Ascending aorta (tissue), 2 donors: Measurements from ENCODE around the gene FARP1. TPM values are rescaled to one million over a fixed set of nuclear protein-coding genes. Genes with fewer than 3 reads are reported as not detected.

Experiments used
- DNase-seq, 2 donors: peaks; one replicate each; pipeline ENCODE4 v3.0.0-alpha.2; 2019; ENCODE audit warnings: low spot score in 2 of 2
- H3K27ac ChIP-seq, 2 donors: fragments of 200-600 bp; sonication (generic); one replicate each; pipeline ENCODE4 v1.5.1; 2016 to 2017; ENCODE audit warnings: mild to moderate bottlenecking in 1 of 2
- H3K27me3 ChIP-seq: fragments of 200-600 bp; sonication (generic); one replicate; pipeline ENCODE4 v1.5.1; 2017
- H3K36me3 ChIP-seq, 2 donors: fragments of 200-600 bp; sonication (generic); one replicate each; pipeline ENCODE4 v1.5.1; 2016
- H3K4me1 ChIP-seq, 2 donors: fragments of 200-600 bp; sonication (generic); one replicate each; pipeline ENCODE4 v1.5.1; 2016 to 2017; ENCODE audit warnings: mild to moderate bottlenecking in 1 of 2
- H3K4me3 ChIP-seq, 2 donors: fragments of 200-600 bp; sonication (generic); one replicate each; pipeline ENCODE4 v1.5.1; 2016 to 2017; ENCODE audit warnings: mild to moderate bottlenecking in 1 of 2
- H3K9me3 ChIP-seq, 2 donors: fragments of 200-600 bp; sonication (generic); one replicate each; pipeline ENCODE4 v1.5.1; 2016
- CTCF ChIP-seq, 3 experiments: fragments of 200-600 bp in 2 of 3; fragments of 450-650 bp in 1 of 3; sonication (generic) in 2 of 3; IDR thresholded peaks; one replicate each; pipeline ENCODE4 v1.5.1; 2016 to 2019; ENCODE audit warnings: antibody characterized with exemption in 3 of 3, mild to moderate bottlenecking in 1 of 3, moderate library complexity in 1 of 3
- intact Hi-C: fragments of 100-400 bp; cut with DNase I; formaldehyde crosslinking; loops from one replicate; pipeline ENCODE4 v1.15.1; 2023
- total RNA-seq: library from RNA; depleted of rRNA; stranded (reverse); fragments of >200 nt; gene quantifications from one replicate; pipeline ENCODE4 v1.1.0, GENCODE V29; 2016

Gene FARP1
- total RNA-seq, 1 donor from 2014 or later: 80.8 TPM

- no peak overlapping the region for H3K4me3 ChIP-seq
- no peaks in the 10 kb centered on the region for H3K27me3 ChIP-seq
- no peaks in the 10 kb centered on the region for H3K9me3 ChIP-seq
- H3K27ac ChIP-seq: no peak overlapping the region
- H3K36me3 ChIP-seq: peaks cover 0 to 5% of the 10 kb centered on the region in 2 donors
- DNase-seq: no peak
- H3K4me1 ChIP-seq: no peaks in the 10 kb centered on the region
- TF ChIP-seq CTCF (IDR thresholded peaks at IDR 0.05): no peak
- intact Hi-C loops: no loop called here
These were observed 293.5 kb downstream of the FARP1 start for GRCh38 chr13:98436233-98436910.

DNA sequence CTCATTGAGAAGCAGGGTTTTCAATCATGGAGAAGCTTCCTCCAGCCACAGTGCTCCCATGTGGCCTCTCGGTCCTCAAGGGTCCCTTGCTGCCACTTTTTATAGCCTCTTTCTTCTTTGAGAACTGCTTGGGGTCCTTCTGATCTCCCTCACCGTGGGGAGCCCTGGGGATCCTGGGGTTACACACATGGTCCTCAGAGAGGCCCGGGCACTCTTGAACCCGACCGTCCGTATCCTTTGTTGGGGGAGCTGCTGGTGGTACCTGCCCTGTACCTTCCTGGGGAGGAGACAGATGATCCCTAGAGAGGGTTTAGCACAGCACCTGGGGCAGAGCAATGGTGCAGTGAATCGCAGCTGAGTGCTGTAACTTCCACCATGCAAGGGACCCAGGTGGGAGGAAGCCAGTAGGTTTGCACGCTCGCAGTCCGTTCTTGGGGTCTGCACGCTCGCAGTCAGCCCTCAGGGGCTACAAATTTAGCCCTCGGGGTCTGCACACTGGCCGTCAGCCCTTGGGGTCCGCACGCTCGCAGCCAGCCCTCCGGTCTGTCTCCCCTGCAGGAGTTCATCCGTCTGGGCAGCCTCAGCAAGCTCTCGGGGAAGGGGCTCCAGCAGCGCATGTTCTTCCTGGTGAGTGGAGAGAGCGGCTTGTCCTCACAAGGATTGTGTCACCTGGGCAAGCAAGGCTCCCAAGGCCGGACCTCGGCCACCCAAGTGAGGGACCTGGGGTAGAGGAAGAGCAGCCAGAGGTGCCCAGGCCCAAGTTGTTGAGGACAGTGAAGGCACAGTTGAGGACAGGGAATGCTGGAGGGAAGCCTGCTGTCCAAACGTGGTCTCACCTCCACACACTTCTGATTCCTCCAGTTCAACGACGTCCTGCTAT, 295.6 kb downstream of the FARP1 start:
- H3K36me3 ChIP-seq: peaks cover 0 to 5% of the 10 kb centered on the region in 2 donors
- no peak overlapping the region for H3K4me3 ChIP-seq
- intact Hi-C loops: no loop called here
- H3K9me3 ChIP-seq: no peaks in the 10 kb centered on the region
- H3K4me1 ChIP-seq: no peaks in the 10 kb centered on the region
- no peak for DNase-seq
- no peak for TF ChIP-seq CTCF (IDR thresholded peaks at IDR 0.05)
- no peak overlapping the region for H3K27ac ChIP-seq
- no peaks in the 10 kb centered on the region for H3K27me3 ChIP-seq

GRCh38 chr13:98439126-98439828, 296.4 kb downstream of the FARP1 start:
- peak in 1 of 2 donors; percentile 55 for DNase-seq
- peaks cover 0 to 5% of the 10 kb centered on the region in 2 donors for H3K36me3 ChIP-seq
- intact Hi-C loops: no loop called here

GRCh38 chr13:98439896-98440295, 297.0 kb downstream of the FARP1 start:
- intact Hi-C loops: no loop called here

More at GRCh38 chr13:98439126-98439828, 296.4 kb downstream of the FARP1 start:
- H3K4me1 ChIP-seq: no peaks in the 10 kb centered on the region
- H3K27me3 ChIP-seq: no peaks in the 10 kb centered on the region
- no peaks in the 10 kb centered on the region for H3K9me3 ChIP-seq
- TF ChIP-seq CTCF (IDR thresholded peaks at IDR 0.05): no peak
- H3K4me3 ChIP-seq: no peak overlapping the region
- no peak overlapping the region for H3K27ac ChIP-seq

More at GRCh38 chr13:98439896-98440295, 297.0 kb downstream of the FARP1 start:
- H3K4me3 ChIP-seq: no peak overlapping the region
- H3K4me1 ChIP-seq: no peaks in the 10 kb centered on the region
- TF ChIP-seq CTCF (IDR thresholded peaks at IDR 0.05): no peak
- peak in 1 of 2 donors; percentile 52 for DNase-seq
- H3K9me3 ChIP-seq: no peaks in the 10 kb centered on the region
- no peak overlapping the region for H3K27ac ChIP-seq
- H3K36me3 ChIP-seq: peaks cover 0 to 5% of the 10 kb centered on the region in 2 donors
- H3K27me3 ChIP-seq: no peaks in the 10 kb centered on the region
